GM18505 (cell line): ENCODE results near the gene EPB41L5.

Source experiments
- ATAC-seq: cut with Tn5 transposase; IDR thresholded peaks from one replicate; pipeline ENCODE4 v1.9.1; 2021; ENCODE audit not compliant: unreplicated experiment
- POLR2A ChIP-seq: IDR thresholded peaks from 4 replicates; pipeline ENCODE4 v1.6.1; 2011; ENCODE audit warnings: borderline replicate concordance; ENCODE audit not compliant: insufficient read depth, insufficient read length; ENCODE audit errors: extremely low read depth

EPB41L5 gene

DNA sequence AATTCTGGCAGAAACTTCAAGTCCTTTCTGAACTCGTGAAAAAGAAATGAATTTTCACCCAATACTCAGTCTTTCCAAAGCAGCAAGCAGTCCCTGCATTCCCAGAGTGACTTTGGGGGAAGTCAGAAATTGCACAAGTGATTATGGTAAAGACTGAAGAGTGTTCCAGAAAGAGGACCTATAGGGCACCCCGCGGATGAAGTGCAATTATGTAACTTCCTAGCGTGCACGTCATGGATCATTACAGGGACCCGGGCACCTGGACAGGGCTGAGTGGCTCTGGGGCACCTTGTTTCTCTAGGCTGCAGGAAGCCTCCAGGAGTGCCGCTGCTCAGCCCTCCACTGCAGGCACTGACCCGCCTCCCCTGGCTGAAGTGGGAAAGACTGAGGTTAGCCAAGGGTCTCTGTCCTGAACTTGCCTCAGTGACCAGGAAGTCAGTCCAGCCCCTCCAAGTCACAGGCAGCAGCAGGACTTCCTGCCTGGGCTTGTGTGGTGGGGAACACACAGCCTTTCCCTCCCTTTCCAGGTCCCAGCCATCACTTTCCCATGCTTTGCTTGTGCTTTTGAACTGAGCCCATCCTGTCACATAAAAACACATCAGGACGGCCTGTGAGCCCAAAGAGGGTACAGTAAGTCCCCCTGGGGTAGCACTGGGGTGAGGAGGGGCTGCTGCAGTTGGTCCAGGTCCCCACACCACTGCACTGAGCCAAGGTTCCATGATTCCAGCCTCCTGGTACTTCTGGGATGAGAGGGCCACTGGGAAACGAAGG is 190.6 kb downstream of the EPB41L5 start:
- no peak for ATAC-seq

GRCh38 chr2:120204022-120204405 is 191.1 kb downstream of the EPB41L5 start:
- no peak for ATAC-seq

More for the DNA sequence above, 190.6 kb downstream of the EPB41L5 start:
- no peak for TF ChIP-seq POLR2A

GRCh38 chr2:120204417-120204816 is 191.5 kb downstream of the EPB41L5 start:
- no peak for TF ChIP-seq POLR2A
- no peak for ATAC-seq

More at GRCh38 chr2:120204022-120204405, 191.1 kb downstream of the EPB41L5 start:
- no peak for TF ChIP-seq POLR2A

GRCh38 chr2:120204945-120205670 is 192.2 kb downstream of the EPB41L5 start:
- TF ChIP-seq POLR2A = no peak
- no peak for ATAC-seq

DNA sequence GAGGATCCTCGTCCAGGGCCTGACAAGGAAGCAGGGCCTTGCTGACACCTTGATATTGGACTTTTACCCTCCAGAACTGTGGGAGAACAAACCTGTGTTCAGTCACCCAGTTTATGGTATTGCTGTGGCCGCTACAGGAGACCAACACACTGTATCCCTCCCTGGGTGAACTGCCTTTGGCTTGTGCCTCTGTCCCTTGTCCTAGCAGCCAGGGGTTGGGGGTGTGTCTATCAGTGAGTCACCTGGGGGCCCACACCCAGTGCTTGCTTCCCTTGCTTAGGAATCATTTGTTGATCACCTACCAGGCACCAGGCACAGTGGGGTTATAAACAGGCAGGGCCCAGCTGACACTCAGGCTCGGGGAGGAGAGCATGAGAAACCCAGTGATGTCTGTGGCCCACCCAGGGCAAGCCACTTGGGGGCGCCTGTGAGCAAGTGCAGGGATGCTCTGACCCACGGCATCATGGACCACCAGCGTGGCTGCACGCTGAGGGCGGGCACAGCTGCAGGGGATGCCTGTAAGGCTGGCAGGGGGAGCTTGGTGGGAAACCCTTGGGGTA is 193.2 kb downstream of the EPB41L5 start:
- no peak for TF ChIP-seq POLR2A
- ATAC-seq = no peak

DNA sequence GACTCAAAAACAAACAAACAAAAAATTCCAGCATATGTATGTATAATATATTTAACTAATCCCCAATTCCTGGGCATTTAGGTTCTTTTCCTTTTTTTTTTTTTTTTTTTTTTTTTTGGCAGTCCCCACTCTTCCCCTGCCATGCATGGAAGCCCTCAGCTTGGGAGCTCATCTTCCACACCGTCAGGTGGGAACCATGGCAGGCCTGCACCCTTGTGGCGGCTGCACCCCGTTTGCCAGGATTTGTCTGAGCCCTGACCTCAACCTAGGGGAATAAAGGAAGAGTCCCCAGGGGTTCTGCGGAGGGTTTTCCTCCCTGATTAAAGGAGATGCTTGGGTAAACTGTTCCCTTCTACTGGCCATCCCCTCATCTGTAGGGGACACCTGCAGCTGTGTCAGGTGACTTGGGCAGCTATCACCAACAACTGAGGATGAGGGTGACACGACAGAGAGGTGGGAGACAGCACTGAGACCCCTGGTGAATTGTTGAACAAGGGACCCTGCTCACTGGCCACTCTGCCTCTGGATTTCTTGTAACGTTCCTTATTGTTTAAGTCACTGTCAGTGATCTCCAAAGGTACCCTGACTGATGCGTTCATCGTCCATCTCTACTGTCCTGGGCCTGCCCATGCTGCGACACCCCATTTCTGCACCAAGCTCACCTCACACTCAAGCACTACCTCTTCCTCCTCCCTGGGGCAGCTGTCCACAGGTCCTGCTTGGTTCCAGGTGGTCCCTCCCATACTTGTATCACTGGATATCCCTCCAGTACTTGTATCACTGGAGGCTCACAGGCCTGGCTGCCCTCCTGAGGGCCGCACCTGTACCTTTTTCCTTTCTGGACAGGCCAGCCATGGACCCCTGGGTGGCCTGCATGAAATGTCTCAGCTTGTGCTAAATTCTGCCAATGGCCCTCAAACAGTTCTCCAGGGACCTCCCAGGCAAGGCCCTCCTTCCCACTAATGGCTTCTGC is 195.8 kb downstream of the EPB41L5 start:
- no peak for ATAC-seq

DNA sequence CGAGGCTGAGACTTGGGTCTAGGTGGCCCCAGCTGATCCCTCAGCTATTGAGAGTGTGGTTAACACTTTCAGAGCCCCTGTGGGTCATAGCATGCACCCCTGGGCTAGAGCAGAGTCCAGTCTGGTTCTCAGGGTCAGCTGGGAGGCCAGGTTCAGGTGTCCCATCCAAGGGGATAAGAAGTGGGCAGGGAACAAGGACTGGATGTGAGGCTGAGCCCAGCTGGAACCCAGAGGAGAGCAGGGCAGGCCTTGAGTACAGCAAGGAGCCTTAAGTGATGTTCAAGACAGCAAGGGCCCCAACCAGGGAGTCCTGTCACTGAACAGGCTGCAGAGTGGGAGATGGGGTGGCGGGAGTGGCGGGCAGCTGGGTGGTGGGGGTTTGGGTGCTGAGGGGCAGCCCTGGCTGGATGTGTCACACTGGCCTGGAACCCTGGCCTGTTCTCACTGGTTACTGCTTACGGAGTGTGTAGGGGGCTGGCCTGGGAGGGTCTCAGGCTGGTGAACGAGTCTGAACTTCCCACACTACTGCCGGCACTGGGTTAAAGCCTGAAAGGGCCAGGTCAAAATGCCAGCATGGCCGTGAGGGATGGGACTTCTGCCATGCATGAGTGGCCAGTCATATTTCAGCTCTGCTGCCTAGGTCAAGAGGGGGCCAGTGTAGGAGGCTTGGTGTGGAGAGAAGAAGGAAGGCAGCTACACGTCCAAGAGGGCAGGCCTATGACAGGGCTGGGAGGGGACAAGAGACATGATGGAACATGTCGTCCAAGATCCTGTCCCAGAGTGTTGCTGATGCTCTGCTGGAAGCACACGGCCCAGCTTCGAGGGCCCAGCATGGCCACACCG is 196.8 kb downstream of the EPB41L5 start:
- no peak for ATAC-seq
- no peak for TF ChIP-seq POLR2A

More for the DNA sequence above, 195.8 kb downstream of the EPB41L5 start:
- no peak for TF ChIP-seq POLR2A

DNA sequence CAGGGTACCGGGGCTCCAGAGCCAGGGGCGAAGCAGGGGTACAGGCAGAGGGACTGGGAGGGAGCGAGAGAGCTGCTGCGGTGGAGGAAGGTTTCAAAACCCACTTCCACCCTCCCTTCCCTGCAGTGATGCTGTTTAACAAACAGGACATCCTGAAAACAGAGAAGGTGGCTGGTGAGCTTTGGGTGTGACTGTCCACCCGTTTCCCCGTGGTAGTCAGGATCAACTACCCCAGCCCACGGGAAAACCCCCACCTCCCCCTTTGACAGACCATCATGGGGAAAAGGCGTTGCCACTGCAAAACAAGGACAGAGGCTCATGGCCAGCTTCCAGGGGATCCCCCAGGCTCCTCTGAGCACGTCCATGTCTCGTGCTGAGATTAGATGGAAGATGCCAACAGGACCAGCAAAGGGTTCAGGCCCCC is 197.4 kb downstream of the EPB41L5 start:
- no peak for ATAC-seq
- TF ChIP-seq POLR2A = no peak

- TF ChIP-seq POLR2A = no peak
- ATAC-seq = no peak
Measured at GRCh38 chr2:120218181-120218580, 205.3 kb downstream of the EPB41L5 start.

- TF ChIP-seq POLR2A = no peak
- no peak for ATAC-seq
Measured at GRCh38 chr2:120219291-120219690, 206.4 kb downstream of the EPB41L5 start.

GRCh38 chr2:120219766-120220165 is 206.9 kb downstream of the EPB41L5 start:
- ATAC-seq = no peak
- no peak for TF ChIP-seq POLR2A

- no peak for ATAC-seq
- TF ChIP-seq POLR2A = no peak
Measured at GRCh38 chr2:120220756-120221155, 207.9 kb downstream of the EPB41L5 start.

DNA sequence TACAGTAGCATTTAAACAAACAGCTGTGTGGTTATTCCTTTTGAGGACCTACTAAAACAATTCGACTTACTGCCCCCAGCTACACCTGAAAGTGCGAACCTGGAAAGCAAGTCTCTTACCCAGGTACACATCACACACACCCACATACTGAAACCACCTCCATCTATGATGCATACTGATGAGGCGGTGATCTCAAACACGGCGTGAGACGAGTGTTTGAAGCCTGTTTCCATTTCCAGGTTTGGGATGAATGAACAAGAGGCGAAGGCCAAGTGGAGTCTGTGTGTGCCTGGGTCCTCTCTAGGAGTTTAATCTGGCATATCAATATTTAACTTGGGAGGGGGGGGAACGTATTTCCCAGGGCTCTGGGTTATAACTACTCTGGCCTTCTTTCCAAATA is 208.7 kb downstream of the EPB41L5 start:
- TF ChIP-seq POLR2A = no peak
- no peak for ATAC-seq
